ENCODE results near the gene GLRX.

DNA sequence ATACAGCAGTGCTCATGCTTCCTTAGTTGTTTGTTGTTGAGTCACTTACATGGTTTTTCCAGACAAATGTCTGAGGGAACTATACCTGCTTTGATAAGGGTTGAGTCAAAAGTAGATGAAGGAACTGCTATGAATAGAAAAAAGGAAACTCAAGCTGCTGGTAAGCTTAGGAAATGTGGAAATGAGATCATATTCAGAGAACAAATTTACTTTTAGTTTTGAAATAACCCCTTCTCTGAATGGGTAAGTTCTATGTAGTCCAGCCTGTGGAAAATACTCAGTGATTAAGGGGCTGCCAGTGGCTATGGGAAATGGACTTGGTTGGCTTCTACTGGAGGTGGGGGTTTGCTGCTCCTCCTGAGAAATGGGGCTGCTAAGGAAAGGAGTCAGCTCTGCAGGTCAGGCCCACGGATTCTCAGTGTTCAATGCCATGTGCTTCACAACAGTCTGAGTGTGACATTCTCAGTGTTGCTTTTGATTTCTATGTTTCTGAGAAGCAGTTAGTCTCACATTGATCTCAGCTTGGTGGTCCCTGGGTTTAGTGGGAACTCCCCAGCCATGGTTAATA is 47.7 kb upstream of the GLRX start:
- TF ChIP-seq EZH2 (IDR thresholded peaks at IDR 0.05) (no peak), POLR2AphosphoS5 (IDR thresholded peaks at IDR 0.05; ENCODE audit: borderline replicate concordance, low read depth, low read length) (no peak), FOXP2 (optimal IDR thresholded peaks at IDR 0.05; ENCODE audit: control extremely low read depth, extremely low read length, insufficient read depth) (no peak)

All from SK-N-MC (cell line).